Measurements from ENCODE around the gene AQP12A.
A peak's percentile ranks its signal among the peaks of the same experiment; 100 is the strongest.

Gene AQP12A

DNA sequence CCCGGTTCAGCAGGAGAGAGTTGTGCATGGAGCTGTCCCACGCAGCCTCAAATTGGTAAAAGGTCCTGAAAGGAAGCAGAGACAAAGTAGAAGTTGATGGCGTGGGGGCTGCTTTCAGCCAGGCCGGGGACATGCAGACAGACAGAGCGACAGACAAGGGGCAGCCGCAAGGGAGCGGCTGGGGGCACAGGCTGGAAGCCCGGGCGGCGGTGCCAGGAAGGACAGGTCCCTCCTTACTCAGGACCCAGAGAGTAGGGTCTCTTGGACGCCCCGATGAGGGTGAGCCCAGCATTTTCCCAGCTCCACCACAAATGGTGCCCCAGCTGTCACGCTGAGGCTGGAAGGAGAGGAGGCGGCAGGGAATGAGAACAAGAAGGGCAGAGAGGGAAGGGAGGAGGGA lies 35.2 kb downstream of the AQP12A start:
- no peak for DNase-seq

DNA sequence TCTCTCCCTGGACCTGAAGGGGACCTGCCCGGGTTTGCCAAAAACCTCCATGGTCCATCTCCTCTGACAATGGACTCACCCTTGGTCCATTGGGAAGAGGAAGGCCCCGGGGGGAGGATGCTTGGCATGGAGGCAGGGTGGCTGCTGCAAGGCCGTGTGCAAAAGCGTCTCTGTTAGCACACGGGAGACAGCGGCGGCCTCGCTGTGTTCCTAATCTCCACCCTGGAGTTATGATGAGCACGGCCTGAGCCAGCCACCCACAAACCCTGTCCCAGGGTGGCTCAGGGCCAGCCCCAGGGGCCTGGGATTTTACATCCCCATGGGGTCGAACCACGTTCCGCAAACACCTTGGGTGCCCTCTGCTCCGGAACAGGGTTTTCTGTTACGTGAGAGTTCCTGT lies 35.8 kb downstream of the AQP12A start:
- DNase-seq: no peak

DNA sequence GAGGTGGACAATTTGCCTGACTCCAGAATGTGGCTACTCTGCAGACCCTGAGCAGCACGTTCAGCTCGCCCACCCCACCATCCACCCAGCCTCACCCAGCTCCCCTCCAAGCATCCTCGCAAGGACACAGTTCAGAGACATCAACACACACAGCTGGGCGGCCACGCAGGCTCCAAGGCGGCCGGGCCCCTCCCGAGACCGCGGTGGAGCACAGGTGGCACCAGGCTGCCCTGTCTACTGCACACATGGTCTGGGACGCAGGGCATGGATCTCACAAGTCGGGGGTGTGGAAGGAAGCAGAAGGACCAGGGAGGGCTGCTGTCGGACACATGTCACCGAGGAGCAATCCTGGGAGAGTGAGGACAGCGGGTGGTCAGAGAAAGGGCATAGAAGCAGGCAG lies 36.2 kb downstream of the AQP12A start:
- no peak for DNase-seq

DNA sequence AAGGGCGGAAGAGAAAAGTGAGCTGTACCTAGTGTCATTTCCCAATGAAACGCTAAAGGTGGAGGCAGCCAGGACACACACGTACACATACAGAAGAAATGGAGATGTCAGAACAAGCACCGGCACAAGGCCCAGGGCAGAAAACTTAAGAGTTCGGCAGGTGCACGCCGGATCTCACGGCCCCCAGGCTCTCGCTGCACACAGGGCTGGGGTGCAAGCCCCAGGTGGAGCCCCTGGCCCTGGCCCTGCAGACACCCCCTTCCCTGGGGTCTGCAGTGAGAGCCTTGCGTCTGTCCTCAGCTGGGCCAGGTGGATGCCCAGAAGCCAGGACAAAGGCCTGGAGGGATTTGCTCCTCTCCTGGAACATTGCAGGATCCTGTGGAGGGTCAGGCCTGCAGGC lies 36.7 kb downstream of the AQP12A start:
- DNase-seq: no peak

DNA sequence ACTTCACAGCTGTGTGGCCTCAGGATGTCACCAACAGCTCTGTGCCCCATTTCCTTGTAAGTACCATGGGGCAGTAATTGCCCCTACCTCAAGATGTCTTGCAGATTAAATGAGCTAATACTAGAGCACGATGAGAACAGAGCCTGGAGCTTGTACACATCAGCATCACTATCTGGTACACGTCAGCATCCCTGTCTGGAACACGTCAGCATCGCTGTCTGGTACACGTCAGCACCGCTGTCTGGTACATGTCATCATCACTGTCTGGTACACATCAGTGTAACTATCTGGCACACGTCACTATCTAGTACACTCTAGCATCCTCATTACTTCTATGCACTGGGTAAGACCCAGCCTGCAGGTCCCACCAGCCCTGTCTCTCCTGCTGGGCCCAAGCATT lies 37.2 kb downstream of the AQP12A start:
- DNase-seq: no peak

DNA sequence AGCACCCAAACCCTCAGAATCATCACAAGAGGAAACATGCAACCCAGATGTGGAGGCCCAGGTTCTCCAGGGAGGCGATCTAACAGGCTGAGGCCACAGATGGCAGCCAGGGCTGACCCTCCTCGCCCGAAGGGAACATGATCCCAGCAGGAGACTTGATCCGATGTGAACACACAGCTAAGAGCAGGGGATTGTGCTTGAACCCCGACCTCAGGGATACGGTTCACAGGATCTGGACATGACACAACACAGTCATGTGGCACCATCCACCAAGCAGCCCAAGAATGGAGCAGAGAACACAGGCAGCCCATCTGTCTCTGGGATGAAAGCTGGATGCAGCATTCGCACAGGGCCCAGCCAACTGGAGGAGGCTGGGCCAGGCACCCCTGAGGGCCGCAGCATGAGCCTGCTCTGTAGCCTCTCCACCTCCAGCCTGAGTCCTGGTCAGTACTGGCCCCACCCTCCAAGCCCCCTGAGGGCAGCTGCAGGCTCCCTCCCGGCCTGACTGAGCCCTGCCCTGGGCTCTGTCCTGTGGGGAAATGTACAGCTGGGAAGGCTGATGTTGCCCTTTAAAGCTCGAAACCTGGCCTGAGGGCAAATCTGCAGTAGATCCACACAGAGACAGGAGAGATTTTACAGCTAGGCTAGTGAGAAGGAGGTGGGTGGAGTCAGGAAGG lies 39.0 kb downstream of the AQP12A start:
- DNase-seq: no peak

DNA sequence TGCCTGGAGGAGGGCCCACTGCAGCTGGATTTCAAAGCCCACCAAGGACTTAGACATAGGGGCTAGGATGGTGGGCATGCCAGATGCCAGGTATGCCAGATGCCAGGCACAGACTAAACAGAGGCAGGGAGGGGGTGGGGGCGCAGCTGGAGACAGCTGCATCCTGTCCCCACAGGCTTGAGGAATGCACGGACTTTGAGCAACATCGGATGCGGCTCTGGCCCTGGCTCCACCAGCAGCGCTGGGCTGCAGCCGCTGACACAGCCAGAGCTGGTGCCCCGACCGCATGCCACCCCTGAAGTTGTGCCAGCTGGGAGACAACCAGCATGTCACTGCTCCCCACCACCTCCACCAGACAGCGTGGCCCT lies 39.5 kb downstream of the AQP12A start:
- no peak for DNase-seq

DNA sequence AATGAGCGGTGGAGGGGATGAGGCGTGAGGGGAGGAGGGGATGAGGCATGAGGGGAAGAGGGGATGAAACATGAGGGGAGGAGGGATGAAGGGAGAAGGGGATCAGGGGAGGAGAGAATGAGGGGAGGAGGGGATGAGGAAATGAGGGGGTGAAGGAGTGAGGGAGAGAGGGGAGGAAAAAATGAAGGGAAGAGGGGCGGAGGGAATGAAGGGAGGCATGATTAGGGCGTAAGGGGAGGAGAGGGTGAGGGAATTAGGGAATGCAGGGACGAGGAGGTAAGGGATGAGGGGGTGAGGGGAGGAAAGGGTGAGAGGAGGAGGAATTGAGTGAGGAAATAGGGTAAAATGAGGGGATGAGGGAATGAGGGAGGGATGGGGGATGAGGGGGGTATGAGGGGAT lies 40.5 kb downstream of the AQP12A start:
- no peak for DNase-seq

DNA sequence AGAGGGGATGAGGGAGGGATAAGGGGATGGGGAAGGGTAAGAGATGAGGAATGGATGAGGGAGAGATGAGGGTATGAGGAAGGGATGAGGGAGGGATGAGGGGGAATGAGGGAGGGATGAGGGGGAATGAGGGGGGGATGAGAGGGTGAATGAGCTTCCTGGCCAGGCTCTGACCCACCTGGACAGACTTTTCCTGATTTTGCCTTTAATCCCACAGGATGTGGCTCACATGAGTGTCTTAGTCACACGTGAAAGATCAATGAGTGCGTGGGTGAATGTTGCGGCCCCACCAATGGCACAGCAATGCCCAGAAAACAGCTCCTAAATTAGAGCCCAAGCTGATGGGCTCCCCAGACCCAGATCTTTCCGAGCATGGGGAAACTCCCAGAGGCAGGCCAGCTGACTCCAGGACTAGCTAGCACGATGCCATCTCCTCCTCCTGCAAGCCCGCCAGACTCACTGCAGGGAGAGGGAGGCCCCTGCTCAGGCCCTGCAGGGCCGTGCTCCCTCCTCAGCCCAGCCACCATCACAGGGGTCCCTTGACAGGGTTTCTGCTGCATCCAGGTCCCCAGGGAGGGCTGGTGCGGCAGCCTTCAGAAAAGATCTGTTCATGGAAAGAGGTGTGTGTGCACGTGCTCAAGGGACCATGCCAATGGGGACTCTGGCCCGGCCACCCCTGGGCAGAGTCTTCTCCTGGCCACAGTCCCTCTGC lies 41.4 kb downstream of the AQP12A start:
- no peak for DNase-seq

DNA sequence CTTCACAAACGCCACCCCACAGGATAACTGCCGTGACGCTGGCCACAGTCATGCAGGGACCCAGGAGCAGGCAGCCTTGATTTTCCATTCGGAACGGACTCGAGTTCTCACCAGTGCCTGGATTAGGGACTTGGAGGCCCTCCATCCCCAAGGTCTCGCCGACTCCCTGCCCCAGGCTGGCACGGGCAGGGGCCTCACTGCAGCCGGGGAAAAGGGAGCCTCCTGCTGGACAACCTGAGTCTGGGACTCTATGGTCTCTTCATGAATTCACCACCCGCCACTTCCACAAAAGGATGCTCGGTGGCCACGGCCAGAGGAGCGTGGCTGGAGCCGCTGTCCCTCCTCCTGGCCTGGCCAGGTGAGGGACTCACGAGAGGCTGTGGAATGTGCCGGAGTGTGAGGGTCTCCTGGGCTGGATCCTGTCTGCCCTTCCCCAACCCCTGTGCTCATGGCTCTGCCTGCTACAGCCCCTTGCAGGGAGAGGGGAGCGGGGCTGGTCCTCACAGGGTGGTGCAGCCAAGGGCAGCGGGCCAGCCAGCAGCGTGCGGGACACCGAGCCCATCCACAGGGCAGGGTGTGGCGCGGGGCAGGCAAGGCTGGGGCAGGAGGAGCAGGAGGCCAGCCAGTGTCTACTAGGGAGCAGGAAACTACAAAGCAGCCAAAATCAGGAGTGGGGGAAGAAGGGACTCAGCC lies 42.3 kb downstream of the AQP12A start:
- DNase-seq: peak; percentile 32

DNA sequence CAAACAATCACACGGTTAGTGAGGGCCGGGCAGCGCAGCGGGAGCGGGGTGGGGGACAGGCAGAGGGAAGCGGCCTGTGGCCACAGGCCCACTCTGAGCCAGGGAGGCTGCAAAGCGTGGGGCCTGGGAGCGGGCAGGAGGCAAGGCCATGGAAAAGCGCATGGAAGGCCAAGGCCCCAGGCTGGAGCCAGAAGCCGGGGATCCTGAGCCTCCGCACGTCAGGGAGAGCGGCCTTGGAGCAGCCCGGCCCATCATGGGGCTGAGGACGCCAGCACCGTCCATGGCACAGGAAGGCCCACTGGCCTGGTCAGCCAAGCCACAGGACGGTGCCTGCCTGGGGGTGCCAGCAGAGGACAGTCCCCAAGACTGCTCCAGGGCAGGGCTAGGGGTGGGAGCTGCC lies 43.1 kb downstream of the AQP12A start:
- no peak for DNase-seq

DNA sequence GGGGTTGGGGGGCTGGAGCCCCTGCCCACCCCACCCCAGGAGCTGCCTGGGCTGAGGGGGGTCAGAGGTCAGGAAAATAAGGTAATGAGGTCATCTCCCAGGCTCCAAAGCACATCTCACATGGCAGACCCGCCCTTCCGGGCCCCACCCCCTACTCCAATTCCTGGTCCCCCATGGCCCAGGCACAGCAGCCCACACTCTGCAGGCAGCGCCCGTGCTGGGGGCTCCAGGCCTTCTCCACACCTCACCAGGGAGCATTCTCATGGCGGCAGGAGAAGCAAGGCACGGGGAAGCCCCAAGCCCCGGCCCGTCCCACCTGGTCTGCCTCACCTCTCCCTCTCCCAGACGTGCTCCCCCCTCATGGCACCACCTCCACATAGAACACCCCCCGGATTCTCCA lies 43.8 kb downstream of the AQP12A start:
- no peak for DNase-seq

DNA sequence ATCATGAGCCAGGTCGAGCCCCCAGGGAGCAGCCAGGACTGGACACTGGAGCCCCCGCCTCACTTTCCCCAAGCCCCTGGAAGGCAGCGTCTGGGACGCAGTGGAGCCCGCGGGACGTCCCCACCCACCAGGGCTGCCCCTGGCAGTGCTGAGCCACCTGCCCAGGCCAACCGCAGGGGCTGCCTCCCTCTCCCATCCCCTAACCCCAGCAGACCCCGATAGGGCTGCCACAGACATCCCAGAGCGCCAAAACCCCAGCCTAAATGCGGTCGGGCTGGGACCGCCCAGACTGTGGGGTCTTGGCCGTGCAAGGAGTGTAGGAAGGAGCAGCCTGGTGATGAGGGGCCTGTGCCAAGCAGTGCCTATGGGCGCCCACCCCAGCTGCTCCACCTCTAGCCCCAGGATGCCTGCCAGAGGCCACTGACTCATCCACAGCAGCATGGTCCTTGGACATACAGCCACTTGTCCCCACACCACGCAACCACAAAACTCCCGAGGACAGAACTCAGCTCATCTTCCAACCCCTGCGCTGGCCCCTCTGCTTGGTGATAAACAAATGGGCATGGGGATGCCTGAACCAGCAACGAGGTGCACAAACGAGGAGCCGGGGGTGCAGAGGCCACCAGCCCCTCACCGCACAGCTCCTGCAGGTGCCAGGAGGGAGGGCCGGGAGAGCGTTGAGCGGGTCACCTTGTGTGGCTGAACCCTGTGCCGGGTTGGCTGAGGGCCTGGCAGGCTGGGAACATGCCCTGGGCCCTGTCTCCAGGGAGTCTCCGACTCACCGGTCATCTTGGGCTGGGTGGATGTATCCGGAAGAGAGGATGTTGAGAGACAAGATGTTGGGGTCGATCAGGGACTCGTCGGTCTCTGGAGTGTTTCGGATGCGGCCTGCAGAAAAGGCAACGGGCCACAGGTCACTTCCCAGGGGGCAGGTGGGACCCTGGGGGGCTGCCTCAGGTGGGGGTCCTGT lies 44.9 kb downstream of the AQP12A start:
- no peak for DNase-seq

DNA sequence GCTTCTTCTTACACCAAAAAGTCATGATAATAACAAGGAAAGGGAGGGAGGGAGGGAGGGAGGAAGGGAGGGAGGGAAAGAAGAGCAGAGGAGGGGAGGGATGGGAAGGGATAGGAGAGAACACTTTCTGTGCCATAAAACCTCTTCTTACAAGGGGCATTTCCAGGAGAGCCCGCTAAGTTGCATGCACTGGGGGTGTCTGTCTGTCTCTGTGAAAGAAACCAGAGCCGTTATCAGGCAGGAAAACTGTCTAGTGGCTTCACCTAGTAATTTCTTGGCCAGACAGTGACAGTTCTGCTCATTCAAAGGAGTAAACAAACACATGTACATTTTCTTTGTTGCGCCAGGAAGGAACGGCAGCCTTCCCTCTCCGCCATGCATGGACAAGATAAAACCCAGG lies 45.8 kb downstream of the AQP12A start:
- no peak for DNase-seq

DNA sequence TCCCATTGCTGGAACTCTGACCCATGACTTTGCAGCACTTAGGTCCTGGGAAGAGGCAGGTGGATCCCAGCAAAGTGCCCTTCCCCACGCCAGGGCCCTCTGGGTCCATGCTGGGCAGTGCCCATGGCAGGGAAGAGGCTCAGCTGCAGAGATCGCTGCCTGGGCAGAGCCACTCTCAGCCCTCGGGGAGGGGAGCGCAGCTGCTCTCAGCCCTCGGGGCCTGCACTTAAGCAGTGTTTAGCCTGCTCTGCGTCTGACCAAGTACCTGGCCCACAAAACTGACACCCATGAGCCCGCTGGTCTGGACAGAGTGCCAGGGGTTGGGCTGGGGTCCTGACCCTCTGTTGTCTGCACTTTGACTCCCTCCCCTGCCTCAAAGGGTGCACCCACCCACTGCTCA lies 46.3 kb downstream of the AQP12A start:
- DNase-seq: no peak

DNA sequence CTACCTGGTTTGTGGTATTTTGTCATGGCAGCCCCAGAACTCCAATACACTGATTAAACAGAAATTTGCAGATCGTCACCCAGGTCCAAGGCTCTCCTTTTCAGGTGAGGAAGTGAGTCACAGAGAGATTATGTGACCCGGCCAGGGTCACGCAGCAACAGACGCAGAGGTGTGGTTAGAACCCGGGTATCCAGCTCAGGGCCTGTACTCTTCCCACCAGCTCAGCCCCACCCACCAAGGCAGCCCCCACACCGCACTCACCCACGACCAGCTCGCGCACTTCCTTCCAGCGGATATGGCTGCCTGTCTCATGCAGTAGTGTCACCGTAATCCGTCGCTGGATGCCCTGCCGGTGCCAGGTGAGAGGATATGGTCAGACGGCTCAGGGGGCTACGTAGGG lies 48.1 kb downstream of the AQP12A start:
- DNase-seq: peak; percentile 48

DNA sequence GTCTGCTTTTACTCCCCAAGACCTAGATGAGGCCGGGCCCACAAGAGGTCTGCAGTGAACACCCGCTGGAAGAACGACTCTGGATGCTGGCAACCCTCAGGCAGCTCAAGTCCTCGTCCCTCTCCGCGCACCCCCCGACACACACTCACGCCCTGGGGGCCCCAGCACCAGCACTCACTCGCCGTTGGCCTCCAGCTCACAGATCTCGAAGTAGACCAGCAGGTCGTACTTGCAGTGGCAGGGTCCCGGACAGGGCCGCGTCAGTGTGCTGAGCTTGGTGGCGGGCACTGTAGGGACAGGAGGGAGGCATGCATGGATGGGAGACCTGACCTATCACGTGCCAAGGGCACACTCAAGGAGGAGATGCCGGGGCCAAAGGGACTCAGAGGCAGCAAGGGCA lies 49.4 kb downstream of the AQP12A start:
- DNase-seq: no peak

DNA sequence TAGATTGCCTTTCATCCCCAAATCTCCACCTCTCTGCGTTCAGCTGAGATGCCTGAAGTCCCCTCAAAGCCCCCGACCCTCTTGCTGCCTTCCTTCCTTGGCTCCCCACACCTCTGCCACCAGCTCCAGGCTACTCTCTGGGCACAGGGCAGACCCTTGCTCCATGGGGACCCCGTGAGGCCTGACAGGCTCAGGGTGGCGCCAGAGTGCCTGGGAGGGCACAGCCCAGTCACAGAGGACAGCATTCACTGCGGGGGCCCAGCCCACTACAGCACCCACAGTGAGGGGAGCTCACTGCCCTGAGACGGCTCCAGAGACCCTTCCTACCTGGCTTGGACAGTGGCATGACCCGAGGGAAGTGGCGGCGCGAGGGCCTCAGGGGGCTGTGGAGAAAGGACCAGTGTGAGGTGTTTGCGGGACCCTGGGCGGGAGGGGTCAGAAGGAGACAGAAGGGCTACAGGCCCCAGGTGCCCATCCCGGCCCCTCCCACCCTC lies 51.0 kb downstream of the AQP12A start:
- no peak for DNase-seq

DNA sequence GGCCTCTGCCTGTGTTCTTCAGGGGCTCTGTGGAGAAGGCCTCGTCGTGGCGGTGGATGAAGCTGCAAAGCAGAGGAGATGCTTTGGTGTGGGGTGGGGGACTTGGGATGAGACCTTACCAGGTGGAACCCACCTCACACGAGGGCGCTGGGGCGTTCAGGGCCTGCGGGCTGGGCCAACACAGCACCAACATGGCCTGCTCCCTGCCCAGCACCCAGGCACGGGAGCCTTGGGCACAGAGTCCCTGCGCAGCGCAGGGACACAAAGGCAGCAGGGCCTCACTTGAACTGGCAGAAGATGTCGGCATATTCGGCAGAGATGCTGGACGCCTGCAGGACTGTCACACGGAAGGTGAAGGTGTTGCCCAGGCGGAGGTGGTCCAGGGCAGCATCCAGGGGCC lies 53.8 kb downstream of the AQP12A start:
- no peak for DNase-seq

DNA sequence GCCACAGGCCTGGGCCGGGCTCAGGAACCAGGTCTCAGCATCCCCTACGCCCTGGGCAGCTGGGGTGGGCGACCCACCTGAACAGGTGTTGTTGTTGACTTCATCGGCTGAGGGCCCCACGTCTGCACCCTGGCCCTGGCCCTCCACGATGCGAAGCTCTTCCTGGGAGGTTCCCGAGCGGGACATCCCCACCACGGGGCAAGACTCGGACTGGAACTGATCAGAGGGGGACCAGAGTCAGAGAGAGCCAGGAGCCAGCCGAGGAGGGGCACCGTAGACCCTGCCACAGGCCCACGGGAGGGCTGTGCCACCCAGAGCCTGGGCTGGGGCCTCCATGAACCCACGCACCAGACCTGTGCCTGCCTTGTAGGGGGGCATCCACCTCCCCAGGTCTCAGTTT lies 54.3 kb downstream of the AQP12A start:
- no peak for DNase-seq

DNA sequence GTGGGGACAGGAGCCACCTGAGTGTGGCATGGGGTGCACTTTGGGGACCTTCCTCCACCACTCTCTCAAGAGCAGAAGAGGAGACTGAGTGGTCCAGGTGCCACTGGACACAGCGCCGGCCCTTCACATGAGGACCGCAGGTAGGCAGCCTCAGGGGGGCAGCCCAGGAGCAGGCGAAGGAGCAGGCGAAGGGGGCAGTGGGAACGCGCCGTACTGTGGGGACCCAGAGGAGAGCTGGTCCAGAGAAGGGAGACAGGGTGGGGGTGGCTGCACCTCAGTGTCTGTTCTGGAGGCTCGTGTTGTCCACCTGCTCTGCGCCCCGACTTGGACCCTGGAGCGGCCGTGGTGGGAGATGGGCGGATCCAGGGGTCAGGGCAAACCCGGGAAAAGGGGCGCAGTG lies 55.0 kb downstream of the AQP12A start:
- DNase-seq: no peak

DNA sequence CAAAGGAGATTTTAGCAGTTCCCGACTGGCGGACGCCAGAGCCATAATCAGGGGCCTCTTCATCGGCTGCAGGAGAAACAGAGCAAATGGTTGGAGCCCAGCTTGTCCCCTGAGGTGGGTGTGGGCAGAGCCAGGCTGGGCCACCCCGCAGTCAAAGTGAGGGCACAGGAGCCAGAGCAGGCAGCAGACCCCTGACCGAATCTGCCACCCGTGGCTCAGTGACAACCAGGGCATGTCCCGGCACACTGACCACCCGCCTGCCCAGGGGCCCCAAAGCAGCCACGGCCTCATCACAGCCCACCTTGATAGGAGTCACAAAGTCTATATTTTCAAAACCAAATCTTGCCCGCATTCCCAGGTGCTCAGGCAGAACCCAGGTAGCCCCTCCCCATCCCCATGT lies 55.6 kb downstream of the AQP12A start:
- no peak for DNase-seq
